CD1c-positive myeloid dendritic cell (primary cell): ENCODE data around the gene KIF4B.
"Not testable (repeated sequence)": the region's sequence is repeated elsewhere in the genome, so short reads cannot be mapped to it uniquely, and the experiment has no call there.

Experiments
- DNase-seq: peaks from one replicate; pipeline ENCODE4 v3.0.0-alpha.2; 2016; ENCODE audit errors: extremely low spot score

KIF4B gene

DNA sequence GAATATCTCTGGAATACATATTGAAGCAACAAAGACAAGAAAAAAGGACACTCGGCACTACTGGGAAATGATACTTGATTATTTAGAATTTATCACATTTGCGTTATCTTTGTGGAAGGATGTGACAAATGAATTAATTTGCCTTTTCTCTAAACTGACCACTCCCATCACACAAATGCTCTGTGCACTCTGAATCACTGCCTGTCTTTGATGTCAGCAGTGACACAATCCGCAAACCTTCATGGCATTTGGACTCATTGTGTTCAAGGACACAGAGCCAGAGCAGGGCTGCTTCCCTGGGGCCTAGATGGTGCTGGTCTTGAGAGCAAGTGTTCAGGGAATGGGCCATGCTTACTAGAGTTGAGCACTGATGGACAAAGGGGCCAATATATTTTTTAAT is 4.9 kb upstream of the KIF4B start:
- DNase-seq = no peak

DNA sequence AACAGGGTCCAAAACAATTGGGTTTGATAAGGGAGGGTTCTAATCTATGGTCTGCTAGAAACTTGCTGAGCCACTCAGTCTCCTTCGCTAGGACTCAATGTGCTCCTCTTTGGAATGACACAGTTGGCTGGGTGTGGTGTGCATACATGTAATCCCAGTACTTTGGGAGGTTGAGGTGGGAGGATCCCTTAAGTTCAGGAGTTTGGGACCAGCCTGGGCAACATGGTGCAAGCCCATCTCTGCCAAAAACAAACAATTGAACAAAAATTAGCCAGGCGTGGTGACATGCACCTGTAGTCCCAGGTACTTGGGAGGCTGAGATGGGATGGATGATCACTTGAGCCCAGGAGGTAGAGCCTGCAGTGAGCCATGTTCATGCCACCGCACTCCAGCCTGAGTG is 2.7 kb upstream of the KIF4B start:
- no peak for DNase-seq

DNA sequence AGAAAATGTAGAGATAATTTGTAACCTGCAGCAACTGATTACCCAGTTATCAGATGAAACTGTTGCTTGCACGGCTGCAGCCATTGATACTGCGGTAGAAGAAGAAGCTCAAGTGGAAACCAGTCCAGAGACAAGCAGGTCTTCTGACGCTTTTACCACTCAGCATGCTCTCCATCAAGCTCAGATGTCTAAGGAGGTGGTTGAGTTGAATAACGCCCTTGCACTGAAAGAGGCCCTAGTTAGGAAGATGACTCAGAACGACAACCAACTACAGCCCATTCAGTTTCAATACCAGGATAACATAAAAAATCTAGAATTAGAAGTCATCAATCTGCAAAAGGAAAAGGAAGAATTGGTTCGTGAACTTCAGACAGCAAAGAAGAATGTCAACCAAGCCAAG is 1.7 kb downstream of the KIF4B start:
- no peak for DNase-seq

DNA sequence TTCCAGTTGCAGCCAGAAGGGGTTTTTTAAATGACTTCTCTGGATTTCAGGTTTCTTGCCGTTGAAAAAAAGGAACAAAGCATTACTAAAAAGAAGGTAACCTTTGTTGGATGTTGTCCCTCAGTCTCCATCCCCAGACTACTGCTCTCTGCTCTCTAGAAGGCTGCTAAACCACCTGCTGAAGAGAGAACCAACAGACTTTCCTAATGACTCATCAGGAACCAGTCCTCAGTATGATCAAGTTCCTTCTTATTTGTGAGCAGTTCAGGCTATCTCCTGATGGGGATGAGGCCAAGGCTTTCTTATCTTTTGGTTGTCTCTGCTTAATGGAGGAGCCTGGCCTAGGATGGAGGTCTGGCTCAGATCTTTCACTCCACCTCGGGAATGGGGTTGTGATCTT is 4.1 kb downstream of the KIF4B start:
- DNase-seq = no peak

DNA sequence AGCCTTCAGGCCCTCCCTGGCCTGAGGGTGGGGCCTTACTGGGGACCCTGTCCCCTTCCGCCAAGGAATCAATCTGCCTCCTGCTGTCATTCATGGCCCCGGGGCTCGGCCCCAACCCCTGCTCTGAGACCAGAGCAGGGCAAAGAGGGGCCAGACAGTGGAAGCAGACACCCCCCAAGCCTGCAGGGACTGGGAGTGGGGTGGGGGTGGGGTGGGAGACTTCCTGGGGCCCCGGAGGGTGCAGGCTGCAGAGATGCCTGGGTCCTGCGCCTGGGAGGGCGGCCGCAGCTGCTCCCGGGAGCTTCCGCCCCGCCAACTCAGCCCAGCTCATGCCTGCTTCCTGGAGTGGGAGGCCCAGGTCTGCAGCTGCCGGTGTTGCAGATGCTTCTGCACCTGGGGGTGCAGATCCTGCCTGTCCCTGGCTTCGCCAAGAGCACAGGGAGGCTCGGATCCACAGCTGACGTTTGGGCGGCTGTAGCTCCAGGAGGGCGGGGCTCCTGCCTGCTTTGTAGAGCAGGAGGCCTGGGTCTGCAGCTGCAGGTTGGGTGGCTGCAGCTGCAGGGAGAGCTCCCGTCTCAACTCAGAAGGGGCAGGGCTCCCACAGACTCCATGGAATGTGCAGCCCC is 6.2 kb downstream of the KIF4B start:
- no peak for DNase-seq

DNA sequence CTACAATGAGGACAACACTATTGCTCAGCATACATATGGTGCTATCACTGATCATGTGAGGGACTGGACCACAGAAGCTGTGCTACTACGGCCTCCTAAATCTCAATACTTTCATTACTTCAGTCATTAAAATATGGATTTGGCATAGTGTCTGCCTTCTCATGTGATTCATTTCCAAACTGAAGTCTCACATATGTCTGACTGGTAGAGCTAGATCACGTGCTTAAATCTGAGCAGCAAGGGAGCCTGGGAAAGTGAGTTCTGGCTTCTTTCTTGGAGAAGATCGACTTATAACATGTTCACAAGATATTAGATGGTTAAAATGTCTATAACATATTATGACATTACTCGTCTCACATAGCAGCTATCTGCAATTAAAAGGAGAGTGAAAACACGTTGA is 8.3 kb downstream of the KIF4B start:
- DNase-seq = no peak

DNA sequence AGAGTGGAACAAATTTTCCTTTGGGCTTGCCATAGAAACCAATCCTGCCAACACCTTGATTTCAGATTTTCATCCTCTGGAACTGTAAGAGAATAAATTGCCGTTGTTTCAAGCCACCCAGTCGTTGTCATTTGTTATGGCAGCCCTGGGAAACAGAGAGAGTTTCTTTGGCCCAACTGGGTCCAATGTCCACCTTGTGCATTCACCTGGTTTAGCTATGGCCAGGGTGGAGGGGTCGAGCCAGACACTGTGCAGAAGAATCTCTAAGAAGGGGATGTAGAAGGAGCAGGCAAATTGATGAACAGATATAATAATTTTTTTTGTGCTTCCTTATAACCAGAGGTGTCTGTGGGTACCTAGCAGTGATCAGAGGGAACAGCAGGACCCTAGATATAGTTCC is 9.8 kb downstream of the KIF4B start:
- DNase-seq = no peak

DNA sequence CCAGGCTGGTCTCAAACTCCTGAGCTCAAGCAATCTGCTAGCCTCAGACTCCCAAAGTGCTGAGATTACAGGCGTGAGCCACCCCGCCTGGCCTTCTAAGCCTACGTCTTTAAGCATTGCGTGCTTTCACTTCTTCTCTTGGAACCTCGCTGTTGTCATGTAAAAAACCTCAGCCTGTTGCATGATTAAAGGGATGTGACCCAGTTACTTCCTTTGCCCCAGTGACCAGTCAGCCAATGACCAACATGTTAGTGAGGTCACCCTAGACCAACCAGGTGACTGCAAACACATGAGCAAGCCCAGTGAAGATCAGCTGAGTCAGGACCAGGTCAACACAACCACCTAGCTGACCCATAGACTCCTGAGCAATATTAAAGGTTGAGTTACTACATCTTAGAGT is 10.5 kb downstream of the KIF4B start:
- peak; percentile 69 for DNase-seq

DNA sequence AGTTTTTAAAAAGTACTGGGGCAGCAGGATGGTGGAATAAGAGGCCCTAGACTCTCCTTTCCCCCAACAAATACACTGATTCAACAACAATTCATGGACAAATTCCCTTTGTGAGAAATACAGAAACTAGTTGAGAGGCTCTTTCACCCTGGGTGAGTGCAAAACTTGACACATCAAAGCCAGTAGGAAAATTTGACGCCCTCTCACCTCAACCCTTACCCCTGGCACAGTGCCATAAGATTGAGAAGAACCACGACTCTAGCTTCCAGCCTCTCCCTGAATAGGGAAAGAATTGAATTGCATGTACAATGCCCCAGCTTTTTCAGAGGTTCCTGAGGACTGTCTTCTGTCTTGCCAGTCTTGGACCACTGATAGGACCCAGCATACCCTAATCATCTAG is 12.3 kb downstream of the KIF4B start:
- DNase-seq = no peak

DNA sequence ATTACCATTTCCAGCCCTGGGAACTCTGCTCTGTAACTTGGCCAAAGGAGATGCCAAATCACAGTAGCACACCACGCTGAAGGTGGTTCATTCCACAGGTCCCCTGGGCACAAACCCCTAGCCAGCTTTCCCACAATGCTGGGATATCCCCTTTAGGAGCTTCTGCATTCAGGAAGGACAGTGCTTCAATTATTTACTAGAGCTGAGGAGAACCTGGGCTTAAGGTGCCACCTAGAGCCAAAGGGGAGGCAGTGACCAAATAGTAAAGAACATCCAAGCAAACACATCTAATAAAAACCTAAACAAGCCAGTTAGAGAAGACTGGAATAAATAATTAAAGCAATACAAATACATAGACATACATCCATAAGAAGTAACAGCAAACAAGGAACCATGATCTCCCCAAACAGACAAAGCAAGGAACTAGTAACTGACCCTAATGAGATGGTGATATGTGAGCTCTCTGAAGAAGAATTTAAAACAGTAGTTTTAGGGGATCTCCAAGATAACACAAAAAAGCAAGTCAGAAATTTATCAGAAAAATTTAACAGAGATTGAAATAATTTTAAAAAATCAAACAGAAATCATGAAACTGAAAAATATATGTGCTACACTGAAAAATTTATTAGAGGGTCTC is 14.6 kb downstream of the KIF4B start:
- DNase-seq = no peak

DNA sequence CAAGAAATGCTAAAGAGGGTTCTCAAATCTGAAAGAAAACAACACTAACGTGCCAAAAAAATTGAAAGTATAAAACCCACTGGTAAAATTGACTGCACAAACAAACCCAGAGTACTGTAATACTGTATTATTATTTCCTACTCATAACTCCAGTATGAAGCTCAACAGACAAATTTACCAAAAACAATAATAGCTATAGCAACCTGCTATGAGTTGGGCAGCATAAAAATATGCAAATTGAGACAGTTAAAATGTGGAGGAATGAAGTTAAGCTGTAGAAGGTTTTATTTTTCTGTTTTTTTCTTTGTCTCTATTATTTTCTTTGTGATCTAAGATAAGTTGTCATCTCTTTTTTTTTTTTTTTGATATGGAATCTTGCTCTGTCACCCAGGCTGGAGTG is 15.7 kb downstream of the KIF4B start:
- no peak for DNase-seq

DNA sequence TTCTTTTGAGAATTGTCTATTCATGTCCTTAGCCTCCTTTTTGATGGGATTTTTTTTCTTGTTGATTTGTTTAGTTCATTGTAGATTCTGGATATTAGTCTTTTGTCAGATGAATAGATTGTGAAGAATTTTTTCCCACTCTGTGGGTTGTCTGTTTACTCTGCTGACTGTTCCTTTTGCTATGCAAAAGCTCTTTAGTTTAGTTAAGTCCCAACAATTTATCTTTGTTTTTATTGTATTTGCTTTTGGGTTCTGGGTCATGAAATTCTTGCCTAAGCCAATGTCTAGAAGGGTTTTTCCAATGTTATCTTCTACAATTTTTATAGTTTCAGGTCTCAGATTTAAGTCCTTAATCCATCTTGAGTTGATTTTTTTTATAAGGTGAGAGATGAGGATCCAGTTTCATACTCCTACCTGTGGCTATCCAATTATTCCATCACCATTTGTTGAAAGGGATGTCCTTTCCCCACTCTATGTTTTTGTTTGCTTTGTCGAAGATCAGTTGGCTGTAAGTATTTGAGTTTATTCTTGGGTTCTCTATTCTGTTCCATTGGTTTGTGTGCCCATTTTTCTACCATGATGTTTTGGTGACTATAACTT is 20.7 kb downstream of the KIF4B start:
- not testable (repeated sequence) for DNase-seq

DNA sequence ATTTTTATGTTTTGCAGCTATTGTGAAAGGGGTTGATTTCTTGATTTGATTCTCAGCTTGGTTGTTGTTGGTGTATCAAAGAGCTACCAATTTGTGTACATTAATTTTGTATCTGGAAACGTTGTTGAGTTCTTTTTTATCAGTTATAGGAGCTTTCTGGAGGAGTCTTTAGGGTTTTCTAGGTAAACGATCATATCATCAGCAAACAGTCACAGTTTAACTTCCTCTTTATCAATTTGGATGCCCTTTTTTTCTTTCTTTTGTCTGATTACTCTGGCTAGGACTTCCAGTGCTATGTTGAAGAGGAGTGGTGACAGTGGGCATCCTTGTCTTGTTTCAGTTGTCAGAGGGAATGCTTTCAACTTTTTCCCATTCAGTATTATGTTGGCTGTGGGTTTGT is 21.5 kb downstream of the KIF4B start:
- not testable (repeated sequence) for DNase-seq

DNA sequence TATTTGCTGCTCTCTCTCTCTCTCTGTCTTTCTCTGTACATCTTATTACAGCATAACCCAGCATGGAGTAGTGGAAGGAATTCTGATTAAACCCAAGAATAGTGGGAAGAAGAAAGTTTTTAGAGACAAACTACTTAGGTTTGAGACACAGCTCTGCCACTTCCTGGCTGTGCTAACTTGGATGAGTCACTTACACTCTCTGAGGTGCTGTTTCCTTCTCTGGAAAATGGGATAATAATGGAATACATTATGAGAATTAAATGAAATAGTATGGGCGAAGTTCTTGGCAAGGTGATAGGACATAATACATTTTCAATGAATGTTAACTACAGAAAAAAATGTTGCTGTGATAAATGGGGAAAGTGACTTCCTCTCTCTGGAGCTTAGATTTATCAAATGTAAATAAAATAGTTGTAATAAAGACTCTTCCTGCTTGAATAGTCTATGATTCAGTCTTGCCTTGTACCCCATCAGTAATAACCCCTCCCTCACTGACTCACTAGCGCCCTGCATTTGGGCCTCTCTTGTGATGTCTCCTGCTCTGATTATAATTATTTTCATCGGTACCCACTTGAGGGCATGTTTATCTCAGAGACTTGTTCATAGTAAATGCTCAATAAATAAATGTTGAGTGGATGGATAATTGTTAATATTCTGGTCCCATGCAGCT is 27.6 kb downstream of the KIF4B start:
- DNase-seq = no peak

DNA sequence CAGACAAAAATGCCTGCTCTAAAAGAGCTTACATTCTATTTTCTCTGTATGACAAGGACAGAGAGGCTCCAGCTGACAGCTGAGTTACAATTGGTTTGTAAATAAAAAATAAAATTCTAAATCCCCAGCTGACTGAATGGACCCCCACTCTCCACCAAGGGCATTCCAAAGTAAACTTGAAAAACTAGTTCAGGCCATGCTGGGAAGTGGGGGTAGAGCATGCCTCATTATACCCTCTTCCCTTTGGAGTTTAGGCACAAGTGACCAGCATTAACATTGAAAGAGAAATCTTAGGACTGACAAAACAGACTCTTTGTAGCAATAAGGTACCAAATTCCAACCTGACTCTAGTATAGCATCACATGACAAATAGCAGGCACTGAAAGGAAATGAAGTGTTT is 31.0 kb downstream of the KIF4B start:
- no peak for DNase-seq

DNA sequence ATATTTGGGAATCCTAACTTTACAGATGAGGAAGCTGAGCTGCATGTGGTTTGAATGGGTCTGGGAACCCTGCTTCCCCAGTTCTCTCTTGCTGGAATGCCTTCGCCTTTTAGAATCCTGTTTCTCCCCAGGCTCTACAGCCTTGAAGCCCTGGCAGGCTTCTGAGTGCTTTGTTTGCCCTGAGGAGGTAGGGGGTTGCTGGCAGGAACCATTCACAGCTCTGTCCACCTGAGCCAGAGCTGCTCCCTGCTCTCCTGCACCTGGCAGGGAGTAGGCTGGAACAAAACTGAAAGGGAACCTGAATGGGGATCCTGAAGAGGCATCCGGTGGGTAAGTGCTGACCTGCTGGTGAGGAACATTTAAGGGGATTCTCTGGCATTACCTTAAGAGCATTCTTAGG is 33.0 kb downstream of the KIF4B start:
- no peak for DNase-seq

DNA sequence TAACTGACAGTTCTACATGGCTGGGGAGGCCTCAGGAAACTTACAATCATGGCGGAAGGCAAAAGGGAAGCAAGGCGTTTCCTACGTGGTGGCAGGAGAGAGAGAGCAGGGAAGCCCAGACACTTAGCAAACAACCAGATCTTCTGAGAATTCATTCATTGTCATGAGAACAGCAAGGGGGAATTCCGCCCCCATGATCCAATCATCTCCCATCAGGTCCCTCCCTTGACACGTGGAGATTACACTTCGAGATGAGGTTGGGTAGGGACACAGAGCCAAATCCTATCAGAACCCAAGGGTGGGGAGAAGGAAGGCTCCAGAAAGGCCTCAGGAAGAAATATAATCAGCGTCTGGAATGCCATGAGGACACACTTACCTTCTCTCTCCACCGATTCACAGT is 34.3 kb downstream of the KIF4B start:
- no peak for DNase-seq

DNA sequence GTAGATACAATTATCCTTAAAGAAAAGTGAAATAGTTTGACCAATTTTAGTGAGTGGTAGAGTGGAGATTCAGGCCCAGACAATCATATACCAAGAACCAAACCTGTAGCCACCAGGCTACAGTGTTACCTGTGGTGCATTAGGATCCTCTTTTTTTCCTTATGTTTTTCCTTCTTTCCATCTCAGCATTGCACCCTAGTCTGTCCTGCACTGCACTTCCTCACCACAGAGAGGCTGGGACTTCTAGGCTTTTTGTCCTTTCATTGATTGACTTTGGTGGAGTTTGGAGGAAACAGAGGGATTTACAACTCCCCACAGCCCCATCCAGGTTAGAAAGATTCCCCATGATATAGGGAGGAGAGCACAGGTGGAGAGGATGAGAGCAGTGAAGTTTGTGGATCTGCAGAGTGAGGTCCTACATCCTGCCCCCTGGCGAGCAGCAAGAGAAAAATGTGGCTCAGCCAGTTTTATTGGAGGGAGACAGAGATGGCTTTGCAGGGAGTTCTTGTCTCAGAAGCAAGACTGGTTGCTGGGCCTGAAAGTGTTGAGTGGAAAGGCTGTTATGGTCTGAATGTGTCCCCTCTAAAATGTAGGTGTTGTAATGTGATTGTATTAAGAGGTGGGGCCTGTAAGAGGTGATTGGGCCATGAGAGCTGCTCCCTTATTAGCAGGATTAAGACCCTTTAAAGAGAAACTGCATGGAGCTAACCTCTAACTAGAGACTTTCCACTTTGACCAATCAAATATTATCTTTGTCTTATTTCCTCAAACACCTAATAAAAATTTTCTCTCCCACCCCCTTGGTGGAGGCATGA is 36.2 kb downstream of the KIF4B start:
- no peak for DNase-seq

DNA sequence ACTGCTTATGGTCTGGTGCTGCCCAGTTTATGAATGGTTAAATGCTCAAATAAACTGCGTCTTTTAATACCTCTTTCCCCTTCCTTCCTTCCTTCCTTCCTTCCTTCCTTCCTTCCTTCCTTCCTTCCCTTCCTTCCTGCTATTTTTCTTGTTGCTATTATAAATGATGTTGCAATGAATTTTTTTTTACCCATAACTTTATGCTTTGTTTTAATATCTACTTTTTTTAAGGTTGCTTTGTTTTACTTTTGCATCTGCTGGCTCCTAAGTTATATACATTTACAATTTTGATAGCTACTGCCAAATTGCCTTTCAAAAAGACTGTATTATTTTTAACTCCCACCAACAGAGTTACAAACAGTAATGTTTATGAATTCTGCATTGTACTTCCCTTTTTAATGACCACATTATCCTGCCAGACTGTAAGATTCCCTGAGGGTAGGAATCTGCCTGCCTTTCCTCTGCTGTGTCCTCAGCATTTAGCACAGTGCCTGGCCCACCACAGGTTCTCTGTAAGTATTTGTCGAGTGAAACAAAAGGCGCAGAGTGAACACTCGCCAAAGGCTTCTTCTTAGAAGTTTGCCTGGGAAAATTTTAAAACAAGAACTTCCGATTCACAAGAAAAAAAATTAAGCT is 36.9 kb downstream of the KIF4B start:
- no peak for DNase-seq

DNA sequence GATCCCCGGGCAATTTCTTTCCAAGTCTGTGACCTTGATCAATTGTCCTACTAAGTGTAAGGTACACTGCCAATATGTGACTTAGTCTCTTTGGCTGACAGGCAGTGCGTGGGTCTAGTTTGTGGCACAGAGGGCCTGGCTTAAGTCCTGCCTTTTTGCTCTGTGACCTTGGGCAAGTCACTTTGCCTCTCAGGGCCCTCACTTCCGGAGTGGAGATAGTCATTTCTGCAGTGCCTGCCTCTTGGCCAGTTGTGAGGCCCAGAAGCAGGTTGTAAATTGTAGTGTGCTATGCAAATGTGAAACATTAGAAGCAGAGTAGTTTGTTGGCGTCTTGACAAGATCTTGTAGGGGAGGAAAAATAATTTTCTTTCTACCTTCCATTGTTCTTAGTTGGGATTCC is 39.0 kb downstream of the KIF4B start:
- DNase-seq = no peak

DNA sequence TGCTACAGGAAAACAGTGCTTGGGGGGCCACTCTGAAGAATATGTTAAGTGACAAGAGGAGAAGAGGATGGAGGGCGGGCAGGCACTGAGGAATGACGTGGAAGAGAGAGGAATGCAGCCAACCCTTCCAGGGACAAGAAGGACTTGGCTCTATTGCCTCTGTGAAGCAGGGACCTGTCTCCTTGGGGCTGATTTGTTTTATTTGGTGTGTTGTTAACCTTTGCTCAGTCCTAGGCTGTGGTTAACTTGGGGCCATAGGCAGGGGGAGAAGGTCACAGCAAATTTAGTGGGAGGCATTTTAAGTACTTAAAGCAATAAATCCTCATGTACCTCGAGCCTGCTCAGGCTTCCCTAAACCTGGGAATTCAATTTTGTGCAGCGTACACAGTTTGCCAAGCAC is 39.9 kb downstream of the KIF4B start:
- no peak for DNase-seq
